GM18499 (cell line): Measurements from ENCODE around the gene MYB.
"Not testable (repeated sequence)": the region's sequence is repeated elsewhere in the genome, so short reads cannot be mapped to it uniquely, and the experiment has no call there.

Experiments
- ATAC-seq: cut with Tn5 transposase; IDR thresholded peaks from one replicate; pipeline ENCODE4 v1.9.1; 2021; ENCODE audit warnings: moderate number of reproducible peaks; ENCODE audit not compliant: insufficient read depth, unreplicated experiment

The MYB gene

DNA sequence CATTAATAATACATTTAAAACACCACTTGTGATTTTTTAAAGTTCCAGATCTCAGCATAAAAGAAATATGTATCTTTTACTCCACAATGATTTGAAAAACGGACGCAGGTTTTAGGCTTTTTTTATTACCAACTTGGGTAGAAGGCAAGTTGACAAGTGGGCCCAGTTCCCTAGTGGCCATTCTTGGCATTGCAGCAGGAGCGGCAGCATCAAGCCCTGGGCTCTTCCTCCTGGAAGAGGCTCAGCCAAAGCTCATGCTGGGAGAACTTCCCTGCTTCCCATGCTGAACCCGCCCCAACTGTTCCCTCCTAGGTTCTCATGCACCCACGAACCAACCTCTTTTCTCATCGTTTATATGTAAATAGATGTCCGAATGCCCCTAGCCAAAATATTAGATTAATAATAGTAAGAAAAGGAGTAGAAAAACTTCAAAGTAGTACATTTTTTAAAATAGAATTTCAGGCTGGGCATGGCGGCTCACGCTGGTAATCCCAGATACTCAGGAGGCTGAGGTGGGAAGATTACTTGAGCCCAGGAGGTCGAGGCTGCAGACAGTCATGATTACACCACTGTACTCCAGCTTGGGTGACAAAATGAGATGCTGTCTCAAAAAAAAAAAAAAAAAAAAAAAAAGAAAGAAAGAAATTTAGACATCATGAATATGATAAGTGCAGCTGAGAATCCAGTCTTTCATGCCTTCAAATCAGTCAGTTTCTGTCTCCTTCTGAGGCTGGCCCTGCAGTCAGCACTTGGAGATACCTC, 18.2 kb upstream of the MYB start:
- ATAC-seq = no peak

DNA sequence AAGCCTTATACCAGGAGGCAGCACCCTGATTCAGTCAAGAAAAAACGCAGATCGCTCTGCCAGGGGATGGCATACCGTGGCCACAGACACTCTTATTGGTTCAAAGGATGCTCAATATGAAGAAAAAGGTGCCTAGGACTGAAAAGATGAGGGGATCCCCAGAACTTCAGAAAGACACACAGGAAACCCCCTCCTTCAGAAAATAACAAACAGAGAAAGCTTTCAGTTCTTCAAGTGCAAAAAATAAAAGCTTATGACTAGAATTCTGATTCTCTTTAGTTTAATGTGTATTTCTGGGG, 17.7 kb upstream of the MYB start:
- ATAC-seq = peak; percentile 34

DNA sequence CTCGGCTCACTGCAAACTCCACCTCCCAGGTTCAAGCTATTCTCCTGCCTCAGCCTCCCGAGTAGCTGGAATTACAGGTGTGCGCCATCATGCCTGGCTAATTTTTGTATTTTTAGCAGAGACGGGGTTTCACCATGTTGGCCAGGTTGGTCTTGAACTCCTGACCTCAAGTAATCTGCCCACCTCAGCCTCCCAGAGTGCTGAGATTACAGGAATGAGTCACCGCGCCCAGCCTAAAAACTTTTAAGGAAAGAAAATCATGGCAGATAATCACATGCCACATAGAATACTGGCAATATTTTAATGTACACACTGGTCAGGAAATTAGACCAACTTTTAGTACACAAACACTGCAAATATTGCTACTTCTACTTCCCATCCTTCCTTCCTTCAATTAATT, 16.7 kb upstream of the MYB start:
- not testable (repeated sequence) for ATAC-seq

DNA sequence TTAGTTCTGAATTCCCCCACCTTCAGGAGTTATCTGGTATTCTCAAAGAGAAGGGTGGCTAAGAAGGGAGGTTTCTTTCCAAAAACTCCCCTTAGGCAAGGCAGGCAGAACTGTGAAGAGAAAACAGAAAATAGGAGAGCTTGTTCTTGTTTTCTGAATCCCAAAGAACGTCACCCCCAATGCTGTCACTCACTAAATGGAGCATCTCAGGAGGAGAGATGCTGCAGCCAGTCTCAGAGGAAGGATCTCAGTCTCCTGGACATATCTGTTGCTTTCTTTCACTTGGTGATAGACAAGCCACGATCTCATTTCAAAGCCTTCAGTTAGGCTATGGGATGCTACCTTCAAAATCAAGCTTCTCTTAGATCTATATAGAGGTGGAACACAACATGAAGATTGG, 16.1 kb upstream of the MYB start:
- no peak for ATAC-seq

DNA sequence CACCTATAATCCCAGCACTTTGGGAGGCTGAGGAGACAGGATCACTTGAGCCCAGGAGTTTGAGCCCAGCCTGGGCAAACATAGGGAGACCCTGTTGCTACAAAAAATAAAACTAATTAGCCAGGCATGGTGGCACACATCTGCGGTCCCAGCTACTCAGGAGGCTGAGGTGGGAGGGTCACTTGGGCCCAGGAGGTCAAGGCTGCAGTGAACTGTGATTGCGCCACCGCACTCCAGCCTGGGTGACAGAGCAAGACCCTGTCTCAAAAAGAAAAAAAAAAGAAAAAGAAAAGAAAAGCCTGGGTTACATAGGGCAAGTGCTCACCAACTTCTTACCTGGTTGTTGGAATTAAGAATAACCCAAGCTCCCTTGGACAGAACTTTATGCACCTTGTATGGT, 14.6 kb upstream of the MYB start:
- no peak for ATAC-seq

DNA sequence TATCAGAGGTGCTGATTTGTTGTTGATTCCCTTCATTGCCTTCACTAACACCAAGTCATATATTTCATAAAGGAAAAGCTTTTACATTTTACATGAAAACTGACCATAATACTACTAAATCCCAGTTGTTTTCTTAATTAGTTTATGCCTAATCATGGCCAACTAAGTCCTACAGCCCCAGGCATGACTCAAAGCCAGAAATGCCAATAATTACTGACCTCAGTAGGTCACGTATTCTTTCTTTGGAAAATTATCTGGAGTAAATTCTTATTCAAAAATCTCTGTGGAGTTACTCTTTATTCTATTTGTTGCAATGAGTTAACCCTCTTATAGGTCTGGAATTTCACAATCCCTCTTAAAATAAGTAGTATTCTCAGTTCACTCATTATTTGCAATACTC, 13.5 kb upstream of the MYB start:
- ATAC-seq = no peak

DNA sequence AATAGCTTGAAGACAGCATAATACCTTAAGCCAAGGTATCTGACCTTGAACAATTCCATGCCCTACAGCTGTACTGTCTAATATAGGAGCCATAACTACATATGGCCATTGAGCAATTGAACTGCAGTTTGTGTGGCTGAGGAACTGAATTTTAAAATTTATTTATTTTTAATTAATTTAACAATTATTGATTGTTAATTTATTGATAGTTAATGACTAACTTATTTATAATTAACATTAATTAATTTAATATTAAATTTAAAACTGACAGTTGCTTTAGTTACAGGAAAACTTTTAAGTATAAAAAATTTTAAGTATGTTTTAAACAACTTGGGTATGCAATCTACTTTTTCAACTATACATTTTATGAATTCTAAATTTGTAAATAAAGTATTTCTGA, 12.3 kb upstream of the MYB start:
- no peak for ATAC-seq

DNA sequence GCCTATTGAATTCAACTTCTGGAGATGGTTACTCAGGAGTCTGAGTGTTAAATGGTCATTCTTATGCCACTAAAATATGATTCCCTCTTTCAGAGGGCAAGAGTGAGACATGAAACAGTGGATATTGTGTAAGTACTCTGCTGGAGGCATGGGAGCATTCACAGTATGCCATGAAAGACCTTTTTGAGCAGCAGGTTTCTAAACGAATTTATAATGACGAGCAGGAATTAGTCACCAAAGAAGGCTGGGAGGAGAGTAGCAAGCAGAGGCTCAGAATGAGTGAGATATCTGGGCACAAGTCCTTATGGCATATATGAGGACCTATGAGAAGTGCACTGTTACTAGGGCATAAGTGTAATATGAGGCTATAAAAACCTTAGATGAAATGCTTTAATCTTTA, 10.9 kb upstream of the MYB start:
- ATAC-seq = no peak

DNA sequence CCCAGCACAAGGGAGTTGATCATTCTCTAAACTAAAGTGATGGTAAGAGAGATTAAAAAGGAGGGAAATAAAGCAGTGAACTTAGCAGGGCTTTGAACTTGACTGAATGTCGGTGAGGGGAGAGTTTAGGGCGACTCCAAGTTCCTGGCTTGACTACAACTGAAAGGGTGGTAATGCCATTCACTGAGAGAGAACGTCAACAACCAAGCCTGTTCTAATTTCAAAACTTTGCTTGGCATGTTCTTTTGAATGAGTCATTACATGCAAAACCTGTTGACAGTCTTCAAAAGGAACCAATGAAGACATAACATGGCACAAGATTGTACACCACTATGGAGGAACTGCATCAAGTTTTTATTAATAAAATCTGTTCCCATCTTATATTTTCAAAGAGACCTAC, 10.3 kb upstream of the MYB start:
- ATAC-seq = no peak

DNA sequence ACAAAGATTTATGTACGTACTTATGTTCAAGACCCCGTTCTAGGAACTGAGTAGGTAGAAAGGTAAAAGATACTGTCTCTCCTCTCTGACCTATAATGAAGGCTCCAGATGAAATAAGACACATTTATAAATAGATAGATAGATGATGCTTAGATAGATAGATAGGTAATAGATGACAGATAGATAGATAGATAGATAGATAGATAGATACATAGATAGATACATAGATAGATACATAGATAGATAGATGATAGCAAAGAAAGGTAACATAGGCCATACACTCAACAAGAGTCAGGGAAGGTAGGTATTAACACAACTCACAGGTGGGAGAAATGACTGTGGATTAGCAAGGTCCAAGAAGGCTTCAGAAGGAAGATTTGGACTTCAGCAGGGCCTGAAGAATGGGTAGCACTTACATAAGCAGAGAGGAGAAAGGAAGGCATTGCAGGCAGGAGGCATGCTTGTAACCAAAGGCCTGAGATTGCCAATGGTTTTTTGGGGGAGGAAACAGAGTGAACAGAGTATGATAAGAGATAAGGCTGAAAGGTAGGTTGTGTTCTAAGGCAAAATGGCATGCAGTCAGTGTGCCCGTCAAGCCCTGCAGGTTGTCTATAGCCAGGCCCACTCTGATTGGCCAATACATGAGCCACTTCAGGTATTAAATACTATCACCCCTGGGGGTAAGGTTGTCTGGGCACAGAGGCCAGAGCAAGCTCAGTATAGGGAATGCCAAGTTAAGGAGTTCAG, 7.7 kb upstream of the MYB start:
- ATAC-seq = no peak

DNA sequence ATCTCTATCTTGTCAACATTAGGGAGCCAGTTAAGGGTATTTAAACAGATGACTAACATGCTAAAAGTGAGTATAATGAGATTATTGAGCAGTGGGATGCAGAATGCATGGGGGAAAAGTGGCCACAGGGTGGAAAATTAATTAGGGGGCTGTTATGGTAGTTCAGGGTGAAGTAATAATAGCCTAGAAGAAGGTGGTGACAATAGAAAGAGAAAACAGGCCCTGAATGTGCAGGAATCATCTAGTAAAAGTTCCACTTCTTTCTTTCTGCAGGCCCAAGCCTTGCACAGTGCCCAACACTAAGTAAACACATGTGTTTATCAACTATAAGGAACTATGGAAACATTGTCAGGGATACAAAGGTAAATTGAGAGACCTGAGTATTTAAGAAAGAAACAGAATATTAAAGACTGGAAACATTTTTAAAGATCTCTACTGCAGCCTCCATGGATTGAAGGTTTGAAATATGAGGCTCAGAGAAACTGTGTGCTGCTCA, 7.1 kb upstream of the MYB start:
- ATAC-seq = no peak

DNA sequence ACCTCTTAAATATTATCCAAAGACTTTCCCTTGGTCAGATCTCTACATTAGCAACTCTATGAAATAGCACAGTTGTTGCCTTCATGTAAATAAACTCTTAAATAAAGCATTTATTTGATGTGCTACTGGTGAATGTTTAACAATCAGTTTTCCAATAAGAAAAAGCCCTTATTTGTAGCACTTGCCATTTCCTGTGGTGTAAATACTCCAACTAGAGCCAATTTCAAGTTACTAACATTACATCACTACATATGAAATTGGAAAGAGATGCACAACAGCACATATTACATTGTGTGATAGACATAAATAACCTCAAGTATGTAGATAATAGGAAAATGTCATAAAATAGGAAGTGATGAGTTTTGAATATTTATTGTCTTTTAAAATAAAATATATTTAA, 5.0 kb upstream of the MYB start:
- no peak for ATAC-seq

DNA sequence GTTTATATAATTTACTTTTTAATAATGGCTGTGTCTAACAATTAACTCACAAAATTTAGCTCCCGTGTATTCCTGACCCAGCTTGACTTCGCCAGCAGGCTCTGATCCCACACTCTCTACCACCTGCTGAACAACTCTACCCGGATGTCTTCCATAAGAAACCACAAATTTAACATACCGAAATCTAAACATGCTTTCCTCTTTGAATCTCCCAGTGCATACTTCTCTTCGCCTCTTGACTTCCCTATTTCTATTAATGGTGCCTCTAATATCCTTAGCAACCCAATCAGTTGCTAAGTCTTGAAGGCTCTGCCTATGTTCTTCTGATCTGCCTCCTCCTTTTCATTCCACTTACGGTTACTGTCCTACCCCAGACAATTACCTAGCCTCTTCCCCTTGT, 4.6 kb upstream of the MYB start:
- ATAC-seq = no peak

DNA sequence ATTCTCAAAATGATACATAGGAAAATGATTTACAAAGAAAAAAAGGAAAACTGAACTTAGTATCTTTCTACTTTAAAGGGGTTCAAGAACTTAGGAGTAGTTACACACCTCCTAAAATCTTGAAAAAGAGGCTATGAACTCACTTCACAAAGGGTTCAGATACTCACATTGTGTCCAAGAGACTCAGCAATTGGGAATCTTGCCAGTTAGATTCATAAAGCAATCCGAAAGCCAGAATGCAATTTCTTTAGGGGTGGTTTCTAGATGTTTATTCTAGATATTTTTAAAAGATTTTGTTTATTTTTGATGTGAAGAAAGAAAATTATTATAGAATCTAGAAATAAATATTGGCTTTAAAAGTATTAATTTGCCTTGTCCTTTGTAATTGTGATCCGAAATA, 1.7 kb upstream of the MYB start:
- ATAC-seq = no peak

DNA sequence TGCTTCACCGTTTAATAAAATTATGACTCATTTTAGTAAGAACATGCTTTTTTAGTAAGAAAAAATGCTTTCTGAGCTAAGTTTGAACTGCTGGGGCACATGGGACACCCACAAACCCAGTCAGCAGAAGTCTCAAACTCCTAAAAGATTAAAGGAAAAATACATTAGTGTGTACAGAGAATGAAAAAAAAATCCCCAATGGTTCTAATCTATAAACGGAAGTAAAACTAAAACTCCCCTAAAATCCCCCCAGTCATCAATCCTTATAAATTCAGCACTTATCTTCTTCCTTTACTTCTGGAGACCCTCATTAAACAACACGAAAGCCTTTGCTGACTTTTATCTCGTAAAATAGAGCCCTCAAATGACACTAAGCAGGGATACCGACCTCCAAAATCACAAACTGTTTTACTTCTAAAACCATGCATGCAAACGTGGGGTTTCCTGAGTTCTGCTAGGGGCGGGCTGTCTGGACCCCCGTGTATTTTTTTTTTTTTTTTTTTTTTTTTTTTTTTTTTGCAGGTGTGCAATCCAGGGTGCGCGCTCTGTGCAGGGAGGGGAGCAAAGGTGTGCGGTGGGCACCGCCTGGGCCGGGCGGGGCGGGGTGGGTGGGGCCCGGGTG, 1.1 kb upstream of the MYB start:
- no peak for ATAC-seq

DNA sequence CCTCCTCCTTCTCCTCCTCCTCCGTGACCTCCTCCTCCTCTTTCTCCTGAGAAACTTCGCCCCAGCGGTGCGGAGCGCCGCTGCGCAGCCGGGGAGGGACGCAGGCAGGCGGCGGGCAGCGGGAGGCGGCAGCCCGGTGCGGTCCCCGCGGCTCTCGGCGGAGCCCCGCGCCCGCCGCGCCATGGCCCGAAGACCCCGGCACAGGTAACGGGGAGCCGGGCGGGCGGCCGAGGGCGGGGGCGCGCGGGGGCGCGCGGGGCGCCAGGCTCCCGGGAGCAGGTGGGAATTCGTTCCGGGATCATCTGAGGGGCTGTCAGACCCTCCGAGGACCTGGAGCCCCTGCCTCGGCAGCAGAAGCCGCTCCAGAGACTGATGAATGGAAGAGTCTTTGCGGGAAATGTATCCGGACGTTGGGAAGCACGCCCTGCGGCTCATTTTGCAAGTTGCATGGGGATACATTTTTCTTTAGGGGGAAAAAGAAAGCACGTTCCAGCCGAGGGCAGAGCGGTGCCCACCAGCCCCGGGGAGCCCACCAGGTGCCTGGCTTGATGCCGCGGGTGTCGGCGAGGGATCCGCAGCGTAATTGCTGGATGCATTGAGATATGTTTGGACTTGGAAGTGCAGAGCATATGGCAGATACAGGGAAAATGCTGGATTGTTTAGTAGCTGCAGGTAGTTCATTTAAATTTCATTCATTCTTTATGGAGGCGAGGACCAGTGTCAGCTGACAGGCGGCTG, 394 bp downstream of the MYB start:
- ATAC-seq = no peak

DNA sequence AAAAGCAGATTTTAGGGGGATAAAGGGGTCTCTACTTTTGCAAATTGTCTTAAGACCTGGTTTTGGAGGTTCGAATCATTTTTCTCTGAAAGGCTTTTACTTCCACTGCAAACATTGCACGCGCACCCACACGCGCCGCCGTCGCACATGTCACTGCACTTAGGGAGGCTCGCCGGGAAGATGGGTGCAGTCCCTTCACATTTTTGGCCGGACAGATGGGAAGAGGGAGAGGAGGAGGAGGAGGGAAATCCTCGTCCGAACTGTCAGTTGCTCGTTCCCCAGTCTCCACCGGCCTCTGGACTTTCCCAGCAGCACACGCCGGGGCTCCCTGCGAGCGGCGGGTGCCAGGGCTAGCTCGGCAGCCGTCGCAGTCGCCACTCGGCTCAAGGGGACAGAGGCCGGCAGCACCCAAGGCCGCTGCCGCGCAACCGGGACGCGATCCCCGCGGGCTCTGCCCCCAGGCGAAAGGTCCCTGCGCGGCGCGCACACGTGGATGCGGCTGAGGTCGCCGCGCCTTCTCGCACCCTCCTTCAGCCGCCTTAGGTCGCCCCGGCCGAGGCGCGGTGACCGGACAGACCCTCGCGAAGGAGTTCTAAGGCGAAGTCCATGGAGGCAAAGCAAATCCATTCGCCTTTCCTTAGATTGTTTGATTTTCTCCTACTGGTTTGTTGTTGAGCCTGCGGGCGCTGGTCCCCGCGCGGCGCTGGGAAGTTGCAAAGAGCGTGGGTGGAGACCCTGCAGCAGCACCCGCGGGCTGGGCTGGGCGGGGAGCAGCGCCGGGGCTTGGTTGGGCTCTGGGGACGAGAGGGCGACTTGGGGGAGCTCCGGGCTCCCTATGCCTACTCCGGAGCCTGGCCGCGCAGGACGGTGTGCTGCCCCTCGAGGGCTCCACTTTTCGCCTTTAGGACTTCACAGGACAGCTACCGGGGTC, 1.2 kb downstream of the MYB start:
- peak; percentile 5 for ATAC-seq

DNA sequence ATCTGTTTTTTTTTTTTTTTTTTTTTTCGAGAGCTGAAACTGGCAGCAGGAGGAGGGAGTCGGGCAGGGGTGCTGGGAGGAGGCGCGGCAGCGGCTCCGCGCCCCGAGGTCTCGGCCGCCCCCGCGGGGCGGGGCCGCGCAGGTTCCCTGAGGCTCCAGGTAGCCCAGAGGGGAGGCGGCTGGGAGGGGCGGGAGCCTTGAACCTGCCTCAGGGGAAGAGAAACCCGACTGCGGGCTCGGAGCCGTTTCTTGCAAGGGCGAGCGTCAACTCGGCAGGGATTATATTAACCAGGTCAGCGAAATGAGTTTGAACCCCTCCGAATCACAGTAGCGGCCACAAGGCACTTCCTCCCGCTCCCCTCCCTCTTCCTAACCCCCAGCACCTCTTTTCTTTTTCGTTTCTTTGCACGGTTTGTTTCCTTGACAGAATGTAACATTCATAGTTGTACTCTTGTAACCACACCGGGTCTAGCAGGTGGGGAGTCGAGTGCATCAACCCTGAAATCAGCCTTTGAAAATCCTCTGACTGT, 2.0 kb downstream of the MYB start:
- peak; percentile 36 for ATAC-seq

DNA sequence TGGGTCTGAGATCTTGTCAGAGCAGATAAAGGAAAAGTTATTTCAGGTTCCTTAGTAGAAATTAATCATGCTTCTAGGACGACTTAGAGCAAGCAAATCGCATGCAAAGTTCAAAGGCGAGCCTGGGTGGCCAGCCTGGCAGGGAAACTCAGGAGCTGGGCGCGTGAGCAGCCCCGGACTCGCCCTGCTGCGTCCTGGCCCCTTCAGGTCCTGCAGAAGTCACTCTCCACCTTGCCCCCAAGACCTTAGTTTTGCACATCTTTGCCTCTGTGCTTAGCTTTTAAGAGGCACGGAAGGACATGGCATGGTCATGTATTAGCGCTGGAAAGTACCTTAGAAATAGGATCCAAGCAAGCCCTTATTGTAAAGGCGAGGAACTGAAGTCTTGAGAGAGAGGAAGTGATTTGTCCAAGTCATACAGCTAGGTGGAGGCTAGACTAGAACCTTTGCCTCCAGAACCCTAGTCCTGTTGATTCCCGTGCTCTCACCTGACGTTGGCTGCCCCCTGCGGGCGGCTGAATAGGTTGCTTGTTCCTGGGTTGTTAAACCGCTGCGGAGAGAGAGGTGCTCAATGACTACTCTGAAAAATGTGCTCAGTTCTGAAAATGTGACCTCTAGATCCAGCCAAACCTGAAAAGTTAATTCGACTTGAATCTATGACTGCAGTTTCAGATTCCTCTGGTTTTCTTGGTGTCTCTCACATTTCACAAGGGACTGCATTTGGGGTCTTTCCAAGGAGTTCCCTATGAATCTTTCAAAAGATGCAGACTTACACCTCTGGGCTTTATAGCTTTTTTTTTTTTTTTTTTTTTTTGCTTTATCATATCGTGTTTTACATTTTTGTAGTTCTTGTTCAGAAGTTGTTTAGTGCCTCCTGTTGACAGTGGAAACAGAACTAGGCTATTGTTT, 2.7 kb downstream of the MYB start:
- peak; percentile 30 for ATAC-seq
